Measurements from ENCODE around the gene ERBB2.

Gene ERBB2

DNA sequence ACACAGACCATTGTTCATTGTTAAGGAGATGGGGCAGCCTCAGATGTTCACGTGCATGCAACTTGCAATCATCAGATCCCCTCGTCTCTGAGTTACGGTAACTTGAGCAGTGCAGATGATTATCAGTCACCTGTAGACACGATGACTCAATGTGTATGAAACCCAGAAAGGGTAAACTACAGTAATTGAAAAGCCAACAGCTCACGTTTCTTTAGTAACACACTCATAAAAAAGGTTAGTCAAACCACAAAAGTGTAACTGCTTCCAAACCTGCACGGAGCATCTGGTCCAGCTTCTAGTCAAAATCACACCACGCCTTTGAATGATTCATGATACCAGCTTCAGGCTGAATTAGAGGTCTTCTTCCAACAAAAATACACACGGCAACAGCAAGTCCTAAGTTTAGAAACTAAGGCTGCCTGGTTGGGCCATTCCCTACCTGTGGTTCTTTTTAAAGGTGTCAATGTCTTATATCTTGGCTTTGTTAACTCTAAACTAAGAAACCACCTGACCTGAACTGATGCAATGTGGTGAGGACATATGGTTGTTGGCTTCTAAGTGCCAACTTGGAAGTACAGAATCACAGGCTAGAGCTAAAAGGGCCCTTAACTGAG, 70.2 kb downstream of the ERBB2 start:
- FAIRE-seq: no peak

DNA sequence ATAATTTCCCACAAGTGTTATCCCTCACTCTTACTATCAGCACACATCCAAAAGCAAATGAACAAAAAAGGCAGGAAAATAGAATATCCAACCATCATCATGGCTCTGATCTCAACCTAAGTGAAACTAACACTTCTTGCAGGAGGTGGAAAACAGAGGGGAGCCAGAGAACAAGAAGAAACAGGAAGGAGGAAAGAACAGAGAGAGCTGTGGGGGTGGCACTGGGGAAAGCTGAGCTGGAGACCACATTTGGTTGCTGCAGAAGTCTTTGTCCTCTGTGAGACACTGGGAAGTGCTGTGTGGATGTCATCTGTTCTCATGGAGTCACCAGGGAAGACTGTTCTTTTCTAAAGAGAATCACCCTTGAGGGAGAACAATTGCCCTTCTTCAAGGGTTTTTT, 72.6 kb downstream of the ERBB2 start:
- no peak for FAIRE-seq

DNA sequence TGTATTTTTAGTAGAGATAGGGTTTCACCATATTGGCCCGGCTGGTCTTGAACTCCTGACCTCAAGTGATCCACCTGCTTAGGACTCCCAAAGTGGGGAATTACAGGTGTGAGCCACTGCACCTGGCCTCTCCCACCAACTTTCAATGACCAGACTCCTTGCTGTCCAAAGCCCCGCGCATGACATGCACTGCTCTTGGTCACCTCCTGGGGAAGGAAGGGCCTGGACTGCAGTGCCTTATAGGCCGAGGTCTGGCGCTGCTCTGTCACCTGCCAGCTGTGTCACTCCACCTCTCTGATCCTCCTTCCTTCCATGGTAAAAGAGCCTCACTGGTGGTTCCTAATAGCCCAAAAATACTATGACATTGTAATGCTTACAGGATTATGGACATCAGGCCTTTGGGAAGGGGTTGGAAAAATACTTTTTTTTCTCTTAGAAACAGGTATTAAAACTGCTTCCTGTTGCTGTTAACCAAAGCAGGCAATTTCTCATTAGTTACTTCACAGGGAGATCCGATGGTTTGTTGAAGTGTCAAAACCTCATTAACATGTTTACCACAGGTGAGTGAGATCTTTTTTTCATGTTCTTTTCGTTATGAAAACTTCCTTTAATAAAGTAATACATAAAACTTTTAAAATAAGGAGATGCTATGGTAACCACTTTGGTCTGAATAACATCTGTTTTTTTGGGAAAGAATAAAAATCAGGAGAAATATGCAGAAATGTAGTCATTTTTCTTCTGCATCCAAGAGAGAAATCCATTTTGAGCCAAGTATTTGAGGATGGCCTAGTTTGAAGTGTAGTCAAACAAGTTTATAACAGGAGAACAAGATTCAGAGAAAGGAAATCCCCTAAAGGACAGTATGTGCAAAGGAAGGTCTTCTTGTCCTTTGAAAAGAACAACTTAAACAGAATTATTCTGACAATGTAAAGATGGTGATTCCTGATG, 73.4 kb downstream of the ERBB2 start:
- no peak for FAIRE-seq

DNA sequence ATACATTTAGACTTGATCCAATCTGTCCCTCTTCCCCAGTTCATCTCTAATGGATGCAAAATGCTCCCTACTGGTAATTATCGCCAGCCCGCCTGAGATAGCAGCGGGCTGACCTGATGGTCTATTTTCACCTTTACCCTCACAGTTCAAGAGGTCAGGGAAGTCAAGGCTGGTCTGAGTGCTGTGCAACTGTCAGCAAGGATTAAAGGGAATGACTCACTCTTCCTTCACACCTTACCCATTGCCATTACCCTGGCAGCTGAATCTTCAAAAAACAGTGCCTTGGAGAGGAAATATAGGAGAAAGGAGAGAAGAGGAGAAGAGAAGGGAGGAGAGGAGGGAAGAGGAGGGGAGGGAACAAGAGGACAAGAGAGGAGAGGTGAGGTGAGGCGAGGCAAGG, 74.2 kb downstream of the ERBB2 start:
- FAIRE-seq: no peak

DNA sequence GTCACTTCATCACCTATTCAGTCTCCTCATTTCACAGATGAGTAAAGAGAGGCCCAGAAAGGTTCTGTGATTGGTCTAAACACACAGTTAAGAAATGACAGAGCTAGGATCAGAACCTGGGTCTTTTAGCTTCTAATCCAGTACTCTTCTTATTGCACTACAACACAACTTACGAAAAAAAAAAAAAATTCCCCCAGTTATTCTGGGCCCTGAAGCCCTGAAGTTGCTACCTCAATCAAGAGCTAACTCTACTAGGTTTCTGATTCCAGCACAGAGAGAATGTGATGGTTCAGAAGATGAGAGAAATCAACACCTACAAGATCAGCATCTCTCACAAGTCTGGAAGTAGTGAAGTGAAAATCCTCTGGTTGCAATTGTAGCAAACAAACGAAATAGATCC, 75.2 kb downstream of the ERBB2 start:
- no peak for FAIRE-seq

DNA sequence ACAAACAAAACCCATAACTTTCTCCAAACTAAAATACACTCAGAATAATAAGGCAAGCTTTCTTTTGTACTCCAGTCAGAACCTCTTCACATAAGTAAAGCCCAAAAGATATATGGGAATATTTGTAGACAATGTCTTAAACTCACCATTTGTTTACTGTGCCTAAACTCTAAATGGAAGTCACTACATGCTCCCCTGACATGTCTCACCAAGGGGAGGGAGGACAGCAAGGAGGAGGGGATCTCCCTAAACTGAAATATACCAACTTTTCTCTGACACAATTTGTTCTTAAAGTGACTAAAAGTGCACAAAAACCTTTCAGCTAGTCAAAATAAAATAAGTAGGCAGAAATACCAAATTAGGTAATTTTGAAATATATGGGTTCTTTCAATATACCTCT, 76.4 kb downstream of the ERBB2 start:
- FAIRE-seq: no peak

DNA sequence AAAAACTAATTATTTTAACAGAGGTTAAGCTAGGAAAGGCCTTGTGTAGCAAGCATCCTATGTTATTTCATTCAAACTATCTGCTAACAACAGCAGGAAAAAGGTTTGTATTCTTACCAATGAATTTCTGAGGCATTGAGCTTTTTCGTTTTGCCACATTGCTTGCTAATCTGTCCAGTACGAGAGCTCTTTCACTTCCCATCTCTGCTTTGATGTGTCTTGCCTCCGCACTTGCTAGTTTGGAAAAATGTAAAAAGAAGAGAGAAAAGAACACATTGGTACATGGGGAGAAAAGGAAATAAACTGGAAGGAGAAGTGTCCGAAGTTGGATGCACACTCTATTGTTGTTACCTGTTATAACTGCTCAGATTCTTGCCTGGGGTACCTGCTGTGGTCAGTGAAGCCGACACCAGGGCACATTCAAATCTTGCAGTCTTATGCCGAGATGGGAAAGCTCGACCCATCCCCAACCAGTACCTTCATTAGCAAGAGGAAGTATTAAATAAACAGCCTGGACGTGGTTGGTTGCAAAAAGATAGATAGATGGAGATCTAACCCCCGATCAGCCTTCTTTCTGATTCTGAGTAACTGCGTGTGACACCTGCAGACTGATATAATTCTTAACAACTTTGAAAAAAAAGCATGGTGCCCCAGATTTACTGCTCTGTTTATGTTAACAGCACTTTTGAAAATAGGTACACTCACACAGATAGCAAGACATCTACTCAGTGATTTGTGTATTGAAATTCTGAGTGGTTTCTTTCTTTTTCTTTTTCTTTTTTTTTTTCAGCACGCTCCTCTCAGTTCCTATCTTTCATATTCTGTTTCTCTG, 77.9 kb downstream of the ERBB2 start:
- FAIRE-seq: no peak

All from G401.6 (cell line).